NT2/D1 (cell line): ENCODE measurements around the gene CCDC186.
A peak's percentile ranks its signal among the peaks of the same experiment; 100 is the strongest.

ENCODE experiments used
- DNase-seq: peaks from one replicate; pipeline ENCODE4 v3.0.0-alpha.2; 2011; ENCODE audit warnings: low read depth, low spot score
- H3K27me3 ChIP-seq: 2 replicates; pipeline ENCODE4 v1.6.0; 2011; ENCODE audit warnings: mild to moderate bottlenecking; ENCODE audit not compliant: insufficient read length, insufficient read depth
- H3K36me3 ChIP-seq: 2 replicates; pipeline ENCODE4 v1.6.1; 2011; ENCODE audit warnings: mild to moderate bottlenecking, low read length, mixed read lengths; ENCODE audit not compliant: insufficient read depth, insufficient read length
- H3K4me1 ChIP-seq: 2 replicates; pipeline ENCODE4 v1.5.1; 2011; ENCODE audit not compliant: insufficient read depth, insufficient read length
- H3K4me3 ChIP-seq: 2 replicates; pipeline ENCODE4 v1.5.1; 2011; ENCODE audit warnings: low read depth; ENCODE audit not compliant: insufficient read length
- H3K9ac ChIP-seq: 2 replicates; pipeline ENCODE4 v1.6.0; 2011; ENCODE audit warnings: low read depth; ENCODE audit not compliant: insufficient read length
- H3K9me3 ChIP-seq: 2 replicates; pipeline ENCODE4 v1.5.1; 2011; ENCODE audit warnings: mild to moderate bottlenecking, low read length; ENCODE audit not compliant: insufficient read depth
- SUZ12 ChIP-seq: IDR thresholded peaks from 2 replicates; pipeline ENCODE4 v1.6.1; 2011; ENCODE audit not compliant: insufficient read length, insufficient read depth; ENCODE audit errors: extremely low read depth
- YY1 ChIP-seq: IDR thresholded peaks from 2 replicates; pipeline ENCODE4 v1.6.1; 2011; ENCODE audit not compliant: insufficient read length, insufficient read depth
- ZNF274 ChIP-seq: IDR thresholded peaks from 2 replicates; pipeline ENCODE4 v1.6.1; 2011; ENCODE audit warnings: mild to moderate bottlenecking, low read depth, low read length

CCDC186 gene

DNA sequence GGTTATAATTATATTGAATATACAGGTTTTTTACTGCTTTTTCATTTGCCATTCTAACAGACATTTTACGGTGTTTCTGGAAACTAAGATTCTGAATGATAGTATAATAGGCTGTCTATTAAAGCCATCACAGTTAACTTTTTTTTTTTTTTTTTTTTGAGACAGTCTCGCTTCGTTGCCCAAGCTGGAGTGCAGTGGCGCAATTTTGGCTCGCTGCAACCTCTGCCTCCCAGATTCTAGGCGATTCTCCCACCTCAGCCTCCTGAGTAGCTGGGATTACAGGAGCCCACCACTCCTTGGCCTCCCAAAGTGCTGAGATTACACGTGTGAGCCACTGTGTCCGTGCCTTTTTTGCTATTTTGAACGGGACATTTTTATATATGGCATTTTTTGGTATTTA is 9.6 kb upstream of the CCDC186 start:
- Histone ChIP-seq H3K9ac (no peak overlapping the region), H3K9me3 (no peaks in the 10 kb centered on the region), H3K36me3 (no peaks in the 10 kb centered on the region), H3K4me3 (no peak overlapping the region), H3K4me1 (no peaks in the 10 kb centered on the region), H3K27me3 (no peaks in the 10 kb centered on the region)
- no peak for DNase-seq
- no peak for TF ChIP-seq YY1
- TF ChIP-seq ZNF274: no peak
- TF ChIP-seq SUZ12: no peak

- TF ChIP-seq ZNF274 (no peak), SUZ12 (no peak), YY1 (no peak)
- no peak for DNase-seq
- Histone ChIP-seq H3K4me3 (no peak overlapping the region), H3K36me3 (no peaks in the 10 kb centered on the region), H3K4me1 (no peaks in the 10 kb centered on the region), H3K9ac (no peak overlapping the region), H3K27me3 (no peaks in the 10 kb centered on the region), H3K9me3 (no peaks in the 10 kb centered on the region)
These were observed 8.0 kb upstream of the CCDC186 start for GRCh38 chr10:114181971-114182370.

GRCh38 chr10:114180937-114181336 is 6.9 kb upstream of the CCDC186 start:
- H3K36me3 ChIP-seq: no peaks in the 10 kb centered on the region
- no peak for DNase-seq
- H3K9me3 ChIP-seq: no peaks in the 10 kb centered on the region
- no peaks in the 10 kb centered on the region for H3K4me1 ChIP-seq
- H3K4me3 ChIP-seq: no peak overlapping the region
- no peak for TF ChIP-seq YY1
- peaks cover under 1% of the 10 kb centered on the region for H3K27me3 ChIP-seq
- no peak overlapping the region for H3K9ac ChIP-seq

DNA sequence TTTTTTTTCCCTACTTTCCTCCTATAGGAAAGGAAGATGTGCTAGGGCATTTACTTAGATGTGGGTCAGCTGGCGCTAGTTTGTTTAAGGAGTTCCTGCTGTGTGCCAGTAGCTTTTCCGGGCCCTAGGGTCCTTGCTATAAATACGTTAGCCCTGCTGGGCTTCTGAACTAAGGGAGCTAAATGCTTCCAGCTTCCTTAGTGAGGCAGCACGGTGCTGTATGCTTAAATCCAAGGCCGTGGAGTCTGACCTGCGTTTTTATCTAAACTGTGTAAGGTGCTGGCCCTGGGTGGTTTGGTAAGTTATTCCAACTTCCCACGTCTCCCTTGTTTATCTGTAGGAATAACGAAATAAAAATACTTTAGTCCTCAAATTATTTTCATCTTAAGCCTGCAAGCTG is 5.7 kb upstream of the CCDC186 start:
- H3K4me1 ChIP-seq: no peaks in the 10 kb centered on the region
- H3K4me3 ChIP-seq: no peak overlapping the region

DNA sequence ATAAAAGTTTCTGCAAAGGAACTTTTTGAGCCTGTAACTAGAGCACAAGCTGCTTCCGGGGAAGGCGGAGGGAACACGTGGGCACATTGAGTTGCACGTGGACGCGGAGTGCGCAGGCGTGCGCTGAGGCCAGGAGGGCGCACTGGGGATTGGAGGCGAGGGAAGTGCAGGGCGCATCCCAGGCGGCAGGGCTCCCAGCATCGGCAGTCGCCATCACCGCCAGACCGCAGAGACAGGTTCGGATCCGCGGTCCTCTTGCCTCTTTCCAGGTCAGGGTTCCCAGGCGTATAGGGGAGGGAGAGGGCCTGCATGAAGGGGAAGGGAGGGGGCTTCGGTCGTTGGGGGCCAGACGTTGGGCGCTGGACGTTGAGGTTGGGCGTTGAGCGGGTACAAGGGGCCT is 5.1 kb upstream of the CCDC186 start, which contains the start of gene TDRD1:
Gene TDRD1 (plus strand): TSS at position 206 of the 400 bp plus-strand sequence. CDS start 8,479 bp downstream, outside the sequence.
- Histone ChIP-seq H3K9ac (no peak within 1 kb of the TSS), H3K9me3 (no peaks in the 10 kb centered on the region), H3K36me3 (no peaks in the 10 kb centered on the region), H3K4me1 (no peaks in the 10 kb centered on the region), H3K27me3 (peaks cover 17% of the 10 kb centered on the region), H3K4me3 (no peak within 1 kb of the TSS)
- TF ChIP-seq SUZ12 (no peak), YY1 (no peak), ZNF274 (no peak)
- no peak for DNase-seq

More for the DNA sequence above, 5.7 kb upstream of the CCDC186 start:
- Histone ChIP-seq H3K36me3 (no peaks in the 10 kb centered on the region), H3K9me3 (no peaks in the 10 kb centered on the region), H3K27me3 (peaks cover 13% of the 10 kb centered on the region), H3K9ac (no peak overlapping the region)
- no peak for TF ChIP-seq SUZ12
- TF ChIP-seq YY1: no peak
- no peak for TF ChIP-seq ZNF274
- no peak for DNase-seq

- no peak for DNase-seq
- Histone ChIP-seq H3K36me3 (no peaks in the 10 kb centered on the region), H3K4me1 (no peaks in the 10 kb centered on the region), H3K27me3 (peaks cover 17% of the 10 kb centered on the region), H3K4me3 (no peak overlapping the region), H3K9ac (no peak overlapping the region), H3K9me3 (no peaks in the 10 kb centered on the region)
- TF ChIP-seq YY1 (no peak), ZNF274 (no peak), SUZ12 (no peak)
These were observed 2.5 kb upstream of the CCDC186 start for GRCh38 chr10:114176511-114176910.

DNA sequence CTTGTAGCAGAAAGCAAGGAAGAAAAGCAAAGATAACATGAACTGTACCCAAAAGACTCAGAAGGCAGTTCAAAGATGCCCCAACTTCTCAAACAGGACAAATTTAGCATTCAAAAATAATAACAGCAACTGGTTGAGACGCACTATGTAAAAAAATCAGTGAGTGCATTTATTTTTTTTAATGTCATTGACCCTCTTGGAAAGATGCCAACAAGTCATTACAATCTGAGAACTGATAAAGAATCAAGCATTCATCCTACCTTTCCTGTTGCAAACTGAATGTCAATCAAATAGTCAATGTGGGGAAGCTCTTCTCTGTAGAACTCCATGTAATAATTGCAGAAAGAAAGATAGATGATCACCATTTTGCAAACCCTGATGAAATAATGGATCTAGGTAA is 1.7 kb upstream of the CCDC186 start:
- Histone ChIP-seq H3K4me1 (no peaks in the 10 kb centered on the region), H3K9me3 (no peaks in the 10 kb centered on the region), H3K36me3 (no peaks in the 10 kb centered on the region), H3K27me3 (peaks cover 17% of the 10 kb centered on the region), H3K9ac (no peak overlapping the region), H3K4me3 (no peak overlapping the region)
- TF ChIP-seq SUZ12 (no peak), ZNF274 (no peak), YY1 (no peak)
- no peak for DNase-seq

GRCh38 chr10:114174695-114175188 is 739 bp upstream of the CCDC186 start:
- Histone ChIP-seq H3K4me1 (no peaks in the 10 kb centered on the region), H3K36me3 (no peaks in the 10 kb centered on the region), H3K4me3 (peak overlapping the region; percentile 95), H3K9me3 (peaks cover 3% of the 10 kb centered on the region; the same call in 1 of the 2 replicates), H3K9ac (peak overlapping the region; percentile 74), H3K27me3 (peaks cover 17% of the 10 kb centered on the region)
- DNase-seq: no peak
- TF ChIP-seq SUZ12: no peak
- TF ChIP-seq YY1: no peak
- no peak for TF ChIP-seq ZNF274
